IMR-90 (cell line): ENCODE measurements around the gene CMTR1. TPM values are rescaled to one million over a fixed set of nuclear protein-coding genes. Genes with fewer than 3 reads are reported as not detected.

Experiments
- ATAC-seq: fragments of 200-7000 bp; cut with Tn5 transposase; 2 replicates; pipeline ENCODE4 v1.9.1; 2020; ENCODE audit warnings: low read depth, mild to moderate bottlenecking, moderate library complexity
- BruUV-seq: library from RNA; stranded (reverse); fragments of 400-500 nt; replicated peaks from 2 replicates; lab custom pipeline; 2021; lab: Mats Ljungman, UMichigan
- CTCF ChIA-PET: fragments of 300-600 bp; formaldehyde crosslinking; extraction: SDS; loops from one replicate; lab custom pipeline; 2021; ENCODE audit warnings: antibody characterized with exemption; lab: Yijun Ruan, JAX
- POLR2A ChIA-PET: fragments of 300-600 bp; sonication (Branson Sonifier 250); formaldehyde crosslinking; loops from one replicate; lab custom pipeline; 2022; ENCODE audit warnings: antibody characterized with exemption; ENCODE audit not compliant: unreplicated experiment; lab: Charles Lee
- DNase-seq: peaks from one replicate; pipeline ENCODE4 v3.0.0; 2013
- H2AFZ ChIP-seq: replicated peaks from 2 replicates; pipeline ENCODE3; 2013; ENCODE audit warnings: low read length, mild to moderate bottlenecking; ENCODE audit not compliant: poor library complexity
- H2AK5ac ChIP-seq: 2 replicates; pipeline ENCODE4 v1.6.1; 2013; ENCODE audit warnings: low read depth, low read length, inconsistent platforms
- H2AK9ac ChIP-seq: replicated peaks from 2 replicates; pipeline ENCODE3; 2013; ENCODE audit warnings: mild to moderate bottlenecking, low read depth, low read length, moderate library complexity; ENCODE audit not compliant: poor library complexity
- H2BK120ac ChIP-seq: 2 replicates; pipeline ENCODE4 v1.6.1; 2013; ENCODE audit warnings: low read depth, low read length, inconsistent platforms
- H2BK15ac ChIP-seq: 3 replicates; pipeline ENCODE4 v1.6.1; 2013; ENCODE audit warnings: low read depth, low read length, inconsistent platforms
- H2BK20ac ChIP-seq: 2 replicates; pipeline ENCODE4 v1.6.1; 2013; ENCODE audit warnings: low read depth, mild to moderate bottlenecking, inconsistent platforms, low read length, moderate library complexity
- H2BK5ac ChIP-seq: 2 replicates; pipeline ENCODE4 v1.6.1; 2013; ENCODE audit warnings: mild to moderate bottlenecking, low read depth, low read length, inconsistent platforms; ENCODE audit not compliant: poor library complexity, severe bottlenecking
- H3K14ac ChIP-seq: replicated peaks from 2 replicates; pipeline ENCODE4 v1.6.1; 2013; ENCODE audit warnings: low read depth, low read length, inconsistent platforms
- H3K18ac ChIP-seq: 2 replicates; pipeline ENCODE4 v1.6.1; 2013; ENCODE audit warnings: low read depth, low read length, control low read depth
- H3K23ac ChIP-seq: 2 replicates; pipeline ENCODE4 v1.6.1; 2013; ENCODE audit warnings: low read depth, low read length, inconsistent platforms
- H3K27ac ChIP-seq: 2 replicates; pipeline ENCODE4 v1.5.1; 2013; ENCODE audit warnings: mild to moderate bottlenecking, control low read depth, low read length; ENCODE audit not compliant: insufficient read depth
- H3K27me3 ChIP-seq: 2 replicates; pipeline ENCODE4 v1.6.1; 2013; ENCODE audit warnings: low read length; ENCODE audit not compliant: control insufficient read depth, insufficient read depth
- H3K36me3 ChIP-seq: 2 replicates; pipeline ENCODE4 v1.6.1; 2013; ENCODE audit warnings: low read length, mixed read lengths; ENCODE audit not compliant: control insufficient read depth, insufficient read depth
- H3K4ac ChIP-seq: 2 replicates; pipeline ENCODE4 v1.6.1; 2013; ENCODE audit warnings: low read depth, low read length, inconsistent platforms
- H3K4me1 ChIP-seq: 2 replicates; pipeline ENCODE4 v1.6.1; 2013; ENCODE audit warnings: low read length, mixed read lengths; ENCODE audit not compliant: control insufficient read depth, insufficient read depth
- H3K4me2 ChIP-seq: 2 replicates; pipeline ENCODE4 v1.6.1; 2013; ENCODE audit warnings: low read depth, mild to moderate bottlenecking, control low read depth, low read length, moderate library complexity
- H3K4me3 ChIP-seq: 2 replicates; pipeline ENCODE4 v1.5.1; 2013; ENCODE audit warnings: low read depth, mild to moderate bottlenecking, control low read depth, low read length, moderate library complexity; ENCODE audit not compliant: insufficient read depth
- H3K56ac ChIP-seq: 2 replicates; pipeline ENCODE4 v1.6.1; 2013; ENCODE audit warnings: low read length, inconsistent platforms; ENCODE audit not compliant: insufficient read depth; ENCODE audit errors: extremely low read depth
- H3K79me1 ChIP-seq, 2 experiments: 2 replicates each; pipeline ENCODE4 v1.6.1; 2013; ENCODE audit warnings: low read length in 2 of 2, inconsistent platforms in 1 of 2, low read depth in 1 of 2
- H3K9ac ChIP-seq: 2 replicates; pipeline ENCODE4 v1.6.1; 2013; ENCODE audit warnings: low read depth, low read length, control low read depth
- H3K9me1 ChIP-seq: 2 replicates; pipeline ENCODE4 v1.6.1; 2013; ENCODE audit warnings: low read length, inconsistent platforms; ENCODE audit not compliant: insufficient read depth
- H3K9me3 ChIP-seq: 2 replicates; pipeline ENCODE4 v1.6.1; 2013; ENCODE audit warnings: low read length; ENCODE audit not compliant: control insufficient read depth, insufficient read depth
- H4K20me1 ChIP-seq: 2 replicates; pipeline ENCODE4 v1.6.1; 2013; ENCODE audit warnings: low read length, inconsistent platforms; ENCODE audit not compliant: insufficient read depth
- H4K5ac ChIP-seq: 2 replicates; pipeline ENCODE4 v1.6.1; 2013; ENCODE audit warnings: mild to moderate bottlenecking, low read depth, low read length, control low read depth
- H4K8ac ChIP-seq, 2 experiments: 2 replicates each; pipeline ENCODE4 v1.6.1; 2013; ENCODE audit warnings: low read depth in 2 of 2, low read length in 2 of 2, control low read depth in 1 of 2, inconsistent platforms in 1 of 2
- H4K91ac ChIP-seq: 2 replicates; pipeline ENCODE4 v1.6.1; 2013; ENCODE audit warnings: low read depth, low read length, inconsistent platforms; ENCODE audit not compliant: insufficient read depth
- CEBPB ChIP-seq: IDR thresholded peaks from 2 replicates; pipeline ENCODE4 v1.6.1; 2012; ENCODE audit warnings: low read depth, low read length, improper control_type of control experiment
- CTCF ChIP-seq: conservative IDR thresholded peaks from 2 replicates; pipeline ENCODE4 v1.5.1; 2012; ENCODE audit warnings: mild to moderate bottlenecking, low read depth, low read length, improper control_type of control experiment
- MAFK ChIP-seq: IDR thresholded peaks from 2 replicates; pipeline ENCODE4 v1.6.1; 2012; ENCODE audit warnings: low read depth, low read length, improper control_type of control experiment
- MAZ ChIP-seq: IDR thresholded peaks from 2 replicates; pipeline ENCODE4 v1.6.1; 2012; ENCODE audit warnings: low read depth, mild to moderate bottlenecking, low read length, improper control_type of control experiment, moderate library complexity, borderline replicate concordance
- RCOR1 ChIP-seq: IDR thresholded peaks from 2 replicates; pipeline ENCODE4 v1.6.1; 2012; ENCODE audit warnings: mild to moderate bottlenecking, low read length, improper control_type of control experiment; ENCODE audit not compliant: insufficient replicate concordance
- WGBS, 2 experiments: methylation state at CpG; one replicate each; pipeline versions ENCODE4 v1.1.5 to v1.1.7; 2013; ENCODE audit warnings: missing lambda C conversion rate in 2 of 2; ENCODE audit not compliant: insufficient read length in 1 of 2; ENCODE audit errors: extremely low coverage in 2 of 2; 5-methylcytosine and 5-hydroxymethylcytosine counted together
- dilution Hi-C: fragments of 300-500 bp; cut with HindIII; formaldehyde crosslinking; loops from one replicate; pipeline ENCODE4 v1.14.3; 2018; ENCODE audit warnings: low sequenced_read_pairs; ENCODE audit not compliant: unreplicated experiment
- in situ Hi-C: fragments of 300-500 bp; cut with MboI; formaldehyde crosslinking; loops from 3 replicates; pipeline ENCODE4 v1.14.3; 2019; ENCODE audit warnings: low sequenced_read_pairs, inconsistent platforms, mixed read lengths
- intact Hi-C: fragments of 100-400 bp; cut with micrococcal nuclease; formaldehyde crosslinking; loops from 2 replicates; pipeline ENCODE4 v1.10.0; 2022
- polyA plus RNA-seq, 3 experiments: library from polyadenylated mRNA; depleted of rRNA; stranded (reverse); fragments of >200 nt; gene quantifications; 2 replicates each; pipeline ENCODE4 v1.2.3, GENCODE V29; 2012; ENCODE audit warnings: low replicate concordance in 1 of 3
- total RNA-seq: library from RNA; depleted of rRNA; stranded (reverse); fragments of >200 nt; gene quantifications from 2 replicates; pipeline ENCODE4 v1.2.3, GENCODE V29; 2012

CMTR1 gene
- total and polyA plus RNA-seq, 2 of the 4 experiments (the other 2 are of a cell fraction): 22.6 to 30.1 TPM

DNA sequence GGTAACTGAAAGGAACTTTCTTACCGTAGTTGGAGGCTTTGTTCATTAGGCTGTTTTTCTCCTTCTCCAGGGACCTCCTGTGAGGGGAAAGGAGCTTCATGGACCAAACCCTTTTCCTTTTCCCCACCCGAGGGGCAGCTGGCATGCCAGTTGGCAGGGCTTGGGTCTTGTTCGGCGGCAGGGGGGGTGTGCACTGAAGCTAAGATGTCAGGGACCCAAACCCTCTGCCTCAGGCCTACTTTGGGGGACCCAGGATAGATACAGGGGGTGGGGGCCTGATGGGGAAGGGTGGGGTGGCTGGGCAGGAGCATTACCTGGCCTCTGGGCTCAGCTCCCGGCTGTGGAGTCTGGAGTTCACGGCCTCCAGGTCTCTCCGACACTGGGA lies 51.8 kb downstream of the CMTR1 start:
- Histone ChIP-seq H3K79me1 (peaks cover 0 to 12% of the 10 kb centered on the region in 2 experiments; a peak in 1 of 4 replicates), H2BK120ac (no peak overlapping the region), H4K91ac (no peak overlapping the region), H4K8ac (no peak overlapping the region), H3K4me1 (no peaks in the 10 kb centered on the region), H3K27ac (no peak overlapping the region), H4K20me1 (peaks cover 13% of the 10 kb centered on the region), H2AK9ac (no peak overlapping the region), H2BK5ac (no peak overlapping the region), H3K4ac (no peak overlapping the region), H3K18ac (no peak overlapping the region), H3K23ac (no peak overlapping the region), H3K27me3 (no peaks in the 10 kb centered on the region), H3K9ac (no peak overlapping the region), H4K5ac (no peak overlapping the region), H2BK15ac (no peak overlapping the region), H2AK5ac (no peak overlapping the region), H3K56ac (no peak overlapping the region), H3K9me3 (no peaks in the 10 kb centered on the region), H3K4me3 (no peak overlapping the region), H2BK20ac (no peak overlapping the region), H3K4me2 (no peak overlapping the region), H2AFZ (no peak overlapping the region), H3K36me3 (peaks cover 27% of the 10 kb centered on the region), H3K14ac (no peak overlapping the region), H3K9me1 (no peaks in the 10 kb centered on the region; the same call in 1 of the 2 replicates)
- intact Hi-C loops (loop anchor here (1.0 to 5.0 kb wide), 4 partner anchors 46 to 1008 kb away; no protein-coding TSS in a partner anchor), in situ Hi-C loops (loop anchor here (5.0 kb wide), 1 partner anchor 208 kb away; no protein-coding TSS in a partner anchor), dilution Hi-C loops (no loop called here)
- DNase-seq (no peak), ATAC-seq (no peak)
- ChIA-PET POLR2A (no interaction called here), CTCF (interaction anchor here (0.6 kb wide), 1 partner anchor 418 kb away, joined by 3 read pairs; no protein-coding TSS in a partner anchor)
- 100% methylated on average over 2 of the region's 7 CpGs; no CpG with 5 or more reads in 1 of the 2 experiments for WGBS, 2 experiments
- BruUV-seq: no TSS peak
- TF ChIP-seq RCOR1: no peak
- no peak for TF ChIP-seq CTCF
- TF ChIP-seq CEBPB: no peak
- TF ChIP-seq MAZ: no peak
- no peak for TF ChIP-seq MAFK
